Brain microvascular endothelial cell (primary cell): ENCODE data around the gene ZNF3.

Experiments used
- DNase-seq: peaks from one replicate; pipeline ENCODE4 v3.0.0-alpha.2; 2020
- H3K27ac ChIP-seq: fragments of 250-450 bp; sonication (Bioruptor Pico); 2 replicates; pipeline ENCODE4 v1.5.1; 2020; ENCODE audit warnings: mild to moderate bottlenecking, moderate library complexity
- H3K27me3 ChIP-seq: fragments of 250-450 bp; sonication (Bioruptor Pico); replicated peaks from 2 replicates; pipeline ENCODE4 v1.5.1; 2020; ENCODE audit warnings: mild to moderate bottlenecking
- H3K36me3 ChIP-seq: fragments of 250-450 bp; sonication (Bioruptor Pico); replicated peaks from 2 replicates; pipeline ENCODE4 v1.5.1; 2020; ENCODE audit warnings: mild to moderate bottlenecking
- H3K4me3 ChIP-seq: 2 replicates; pipeline ENCODE4 v1.5.1; 2011; ENCODE audit warnings: low read depth, mild to moderate bottlenecking, control low read depth, low read length, moderate library complexity
- CTCF ChIP-seq: IDR thresholded peaks from 2 replicates; pipeline ENCODE4 v1.5.1; 2011; ENCODE audit warnings: low read depth, mild to moderate bottlenecking, moderate library complexity, low read length, control low read depth, inconsistent platforms; ENCODE audit errors: missing control alignments
- in situ Hi-C: cut with HindIII; loops from 2 replicates; pipeline ENCODE4 v1.10.0; 2017; ENCODE audit warnings: low sequenced_read_pairs, low pct_ligation_motif_present

Gene ZNF3

GRCh38 chr7:100088621-100089457, 7.3 kb upstream of the ZNF3 start, which contains the start of gene COPS6:
COPS6 (plus strand) TSS chr7:100088969; CDS start chr7:100088991, 22 bp downstream.
- Histone ChIP-seq H3K27me3 (no peaks in the 10 kb centered on the region), H3K36me3 (peaks cover 35% of the 10 kb centered on the region), H3K4me3 (peak within 1 kb of the TSS; percentile 87), H3K27ac (peak within 1 kb of the TSS; percentile 88)
- peak; percentile 51 for DNase-seq
- TF ChIP-seq CTCF: no peak
- in situ Hi-C loops: loop anchor here (25.0 kb wide), 1 partner anchor 102 kb away; the partner anchor contains the start of gene AZGP1

GRCh38 chr7:100088095-100088620, 6.6 kb upstream of the ZNF3 start:
- Histone ChIP-seq H3K4me3 (peak overlapping the region; percentile 87), H3K27ac (peak overlapping the region; percentile 88), H3K36me3 (peaks cover 29% of the 10 kb centered on the region), H3K27me3 (no peaks in the 10 kb centered on the region)
- no peak for DNase-seq
- in situ Hi-C loops: loop anchor here (25.0 kb wide), 1 partner anchor 101 kb away; the partner anchor contains the start of gene AZGP1
- no peak for TF ChIP-seq CTCF

GRCh38 chr7:100087055-100087750, 5.7 kb upstream of the ZNF3 start:
- Histone ChIP-seq H3K36me3 (peaks cover 19% of the 10 kb centered on the region), H3K27ac (peak overlapping the region; percentile 81), H3K4me3 (no peak overlapping the region), H3K27me3 (no peaks in the 10 kb centered on the region)
- no peak for TF ChIP-seq CTCF
- DNase-seq: peak; percentile 87
- in situ Hi-C loops: loop anchor here (25.0 kb wide), 1 partner anchor 100 kb away; the partner anchor contains the start of gene AZGP1

- in situ Hi-C loops: loop anchor here (25.0 kb wide), 1 partner anchor 98 kb away; the partner anchor contains the start of gene AZGP1
- peaks cover 2% of the 10 kb centered on the region for H3K36me3 ChIP-seq
- DNase-seq: no peak
- no peak overlapping the region for H3K27ac ChIP-seq
- no peak overlapping the region for H3K4me3 ChIP-seq
- no peaks in the 10 kb centered on the region for H3K27me3 ChIP-seq
- no peak for TF ChIP-seq CTCF
Measured at GRCh38 chr7:100085515-100085914, 4.0 kb upstream of the ZNF3 start.

- TF ChIP-seq CTCF: no peak
- peaks cover 11% of the 10 kb centered on the region for H3K36me3 ChIP-seq
- H3K27ac ChIP-seq: peak overlapping the region; percentile 76
- H3K27me3 ChIP-seq: no peaks in the 10 kb centered on the region
- DNase-seq: no peak
- no peak overlapping the region for H3K4me3 ChIP-seq
- in situ Hi-C loops: loop anchor here (25.0 kb wide), 1 partner anchor 96 kb away; the partner anchor contains the start of gene AZGP1
Measured at GRCh38 chr7:100082978-100083377, 1.5 kb upstream of the ZNF3 start.
